Right lobe of liver (tissue), 4 donors: ENCODE results near the gene EPN3.

Source experiments
- CTCF ChIP-seq, 4 donors: fragments of 200-600 bp in 3 of 4; fragments of 450-650 bp in 1 of 4; IDR thresholded peaks; one replicate each; pipeline versions ENCODE4 v1.5.1 to v1.8.0; 2016 to 2022; ENCODE audit warnings: antibody characterized with exemption in 4 of 4, mild to moderate bottlenecking in 2 of 4
- POLR2A ChIP-seq: fragments of 450-650 bp; IDR thresholded peaks from one replicate; pipeline ENCODE4 v1.6.1; 2017; ENCODE audit warnings: antibody characterized with exemption, mild to moderate bottlenecking
- donor health status: DM: no; HTN: no; CAD: no.
- donor health status: DM: no; HTN: no; CAD: no.
- donor health status: DM: no; HTN: yes; CAD: no.

- TF ChIP-seq CTCF (IDR thresholded peaks at IDR 0.05) (no peak), POLR2A (no peak)
These were observed 54.1 kb downstream of the EPN3 start for GRCh38 chr17:50586421-50587247.
